NCI-H1417 treated with DMSO at 0.1 percent for 48 hours (cell line): ENCODE results near the gene TMED6.

Experiments
- DNase-seq: peaks from one replicate; lab custom pipeline; 2025; lab: John Stamatoyannopoulos, UW

TMED6 gene

DNA sequence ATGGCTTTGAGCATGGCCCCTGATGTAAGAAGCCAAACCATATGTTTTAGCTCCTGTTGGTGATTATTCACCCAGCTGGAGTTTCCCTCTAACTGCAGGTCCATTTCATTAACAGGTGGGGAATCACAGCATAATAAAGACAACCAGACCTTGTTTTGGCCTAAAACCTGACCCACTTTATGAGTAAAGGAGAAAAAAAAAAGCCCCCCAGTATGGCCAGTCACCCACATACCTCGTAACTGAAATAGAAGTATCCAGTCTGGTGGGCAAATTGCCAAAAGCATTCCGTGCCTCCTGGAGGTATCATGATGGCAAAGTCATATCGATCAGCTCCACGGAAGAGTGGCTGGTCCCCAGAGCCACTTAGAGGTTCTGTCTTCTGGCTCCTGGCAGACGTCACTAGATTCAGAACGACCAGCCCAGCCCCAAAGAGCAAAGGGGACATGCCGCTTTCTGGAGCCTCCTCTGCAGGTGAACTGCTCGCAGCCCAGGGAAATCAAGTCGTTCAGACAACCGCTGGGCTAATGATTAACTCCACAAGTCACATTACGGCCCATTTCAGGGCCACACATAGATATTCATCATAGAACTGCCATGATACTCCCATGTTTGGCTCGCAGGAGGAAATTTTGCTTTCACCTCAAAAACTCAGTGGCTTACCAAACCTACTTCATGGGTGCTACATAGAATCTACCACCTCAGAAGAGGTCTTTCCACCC, at the start of gene TMED6:
Gene TMED6 (minus strand): TSS at position 478 of the 719 bp plus-strand sequence. CDS start 33 bp downstream, at position 445.
- no peak for DNase-seq

- DNase-seq, result no peak
These were observed 47.8 kb upstream of the TMED6 start for GRCh38 chr16:69399361-69399760.

DNA sequence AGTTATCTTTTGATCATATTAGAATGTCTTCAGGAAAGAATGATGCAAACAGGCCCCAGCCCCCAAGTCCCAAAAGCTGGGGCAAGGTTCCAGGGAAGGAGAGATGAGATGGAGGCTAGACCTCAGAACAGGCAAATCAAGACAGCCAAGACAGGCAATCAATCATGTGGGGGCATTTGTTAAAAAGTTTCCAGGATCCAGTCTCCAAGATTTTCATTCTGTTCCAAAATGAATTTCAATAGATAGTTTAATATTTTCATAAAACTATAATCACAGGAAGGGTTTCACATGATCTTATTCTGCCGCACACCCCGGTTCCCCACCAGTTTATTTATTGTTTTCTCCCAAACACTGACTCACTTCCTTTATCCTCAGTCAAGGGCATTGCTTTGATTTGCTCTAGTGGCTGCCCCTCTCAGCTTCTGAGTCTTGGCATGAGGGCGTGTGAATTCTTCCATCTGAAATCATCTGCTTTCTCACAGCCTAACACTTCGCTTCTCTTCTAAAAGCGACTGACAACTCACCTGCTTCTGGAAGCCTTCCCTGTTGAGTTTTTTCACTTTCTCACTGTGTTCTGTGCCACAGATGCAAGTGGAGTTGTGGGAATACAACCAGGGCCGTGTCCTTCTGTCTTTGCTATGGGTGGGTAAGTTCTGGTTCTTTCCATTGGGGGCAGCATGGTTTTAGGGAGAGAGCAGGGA, 46.4 kb upstream of the TMED6 start:
- DNase-seq, result no peak

DNA sequence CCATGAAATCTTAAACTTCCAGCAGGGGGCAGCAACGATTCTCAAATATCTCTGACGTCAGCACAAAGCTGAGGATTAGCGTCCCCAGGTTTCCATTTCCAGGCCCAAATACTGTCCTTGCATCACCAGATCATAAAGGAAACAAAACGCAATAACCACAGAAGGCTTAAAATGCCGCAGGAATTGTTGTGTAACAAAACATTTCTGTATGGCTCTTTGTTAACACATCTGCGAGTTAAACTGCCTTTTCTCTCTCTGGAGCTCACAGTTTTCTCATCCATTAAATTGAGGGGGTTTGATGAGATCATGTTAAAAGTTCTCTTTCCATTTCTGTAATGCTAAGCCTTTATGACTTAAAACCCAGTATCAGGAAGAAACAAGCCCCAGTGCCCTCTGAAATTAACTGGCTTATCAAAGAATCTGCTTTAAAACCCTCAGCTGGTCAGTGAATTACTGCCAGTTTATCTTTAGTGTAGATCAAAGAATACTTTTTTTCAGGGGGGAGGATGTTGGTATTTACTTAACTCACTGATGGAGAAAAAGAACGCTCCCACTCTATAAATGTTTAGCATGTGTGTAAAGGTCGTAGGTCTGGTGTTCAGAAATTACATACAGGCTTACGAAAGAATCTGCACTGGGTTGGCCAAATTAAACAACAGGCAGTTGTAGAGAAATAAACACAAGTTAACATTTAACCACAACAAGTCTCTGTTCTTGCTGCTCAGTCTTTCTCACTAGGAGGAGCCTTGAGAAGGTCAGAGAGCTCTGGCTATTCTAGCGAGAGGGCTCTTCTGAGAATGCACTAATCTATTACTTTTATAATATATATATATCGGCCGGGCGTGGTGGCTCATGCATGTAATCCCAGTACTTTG, 44.8 kb upstream of the TMED6 start:
- DNase-seq, result peak; percentile 22

- DNase-seq, result no peak
These were observed 44.2 kb upstream of the TMED6 start for GRCh38 chr16:69395859-69396186.

GRCh38 chr16:69393898-69394849, 42.6 kb upstream of the TMED6 start:
- DNase-seq, result no peak

DNA sequence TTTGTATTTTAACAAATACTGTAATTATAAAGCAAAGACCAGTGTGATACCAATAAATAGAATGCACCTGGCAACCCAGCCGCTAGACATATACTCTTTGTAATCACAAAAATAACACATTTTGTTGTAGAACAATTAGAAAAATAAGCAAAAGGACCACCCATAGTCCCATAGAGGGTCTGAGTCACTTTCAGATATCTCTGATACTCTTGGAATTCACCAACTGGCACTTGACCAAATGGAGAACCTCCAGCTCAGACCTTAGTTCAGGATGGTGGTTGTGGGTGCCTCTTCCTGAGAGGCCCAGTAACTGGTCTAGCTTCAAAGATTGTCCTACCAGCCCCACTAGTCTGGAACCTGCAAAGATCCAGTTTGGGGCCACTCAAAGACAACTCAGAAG, 35.0 kb upstream of the TMED6 start:
- DNase-seq, result no peak

- no peak for DNase-seq
These were observed 33.4 kb upstream of the TMED6 start for GRCh38 chr16:69384974-69385373.

DNA sequence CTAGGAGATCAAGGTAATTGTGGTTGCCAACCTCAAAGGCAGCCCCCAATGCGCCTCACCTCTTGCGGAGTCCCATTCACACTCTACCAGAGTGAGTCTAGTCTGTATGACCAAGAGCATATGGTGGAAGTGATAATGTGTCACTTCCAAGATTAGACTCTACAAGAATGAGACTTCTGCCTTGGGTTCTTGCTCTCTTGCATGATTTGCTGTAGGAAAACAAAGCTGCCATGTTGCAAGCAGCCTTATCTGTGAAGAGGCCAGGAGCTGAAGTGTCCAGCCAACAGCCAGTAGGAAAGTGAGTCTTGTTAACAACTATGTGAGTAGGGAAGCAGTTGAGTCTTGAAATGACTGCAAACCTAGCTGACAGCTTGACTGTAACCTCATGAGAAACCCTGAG, 30.8 kb upstream of the TMED6 start:
- DNase-seq, result no peak

DNA sequence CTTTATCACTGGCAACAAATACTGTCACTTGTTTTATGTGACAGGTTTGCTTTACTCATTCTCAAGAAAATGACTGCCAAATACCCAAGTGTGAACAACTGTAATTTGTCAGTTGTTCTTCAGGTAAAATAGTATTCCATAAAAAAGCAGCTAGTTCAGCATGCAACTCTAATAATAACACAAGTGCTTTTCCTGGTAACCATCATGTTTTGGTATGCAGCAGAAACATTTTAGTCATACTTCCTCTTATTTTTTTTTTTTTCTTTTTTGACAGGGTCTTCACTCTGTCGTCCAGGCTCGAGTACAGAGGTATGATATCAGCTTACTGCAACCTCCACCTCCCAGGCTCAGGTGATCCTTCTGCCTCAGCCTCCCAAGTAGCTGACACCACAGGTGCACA, 29.6 kb upstream of the TMED6 start:
- no peak for DNase-seq

- no peak for DNase-seq
These were observed 27.2 kb upstream of the TMED6 start for GRCh38 chr16:69378760-69379159.

- no peak for DNase-seq
These were observed 26.4 kb upstream of the TMED6 start for GRCh38 chr16:69378036-69378435.

DNA sequence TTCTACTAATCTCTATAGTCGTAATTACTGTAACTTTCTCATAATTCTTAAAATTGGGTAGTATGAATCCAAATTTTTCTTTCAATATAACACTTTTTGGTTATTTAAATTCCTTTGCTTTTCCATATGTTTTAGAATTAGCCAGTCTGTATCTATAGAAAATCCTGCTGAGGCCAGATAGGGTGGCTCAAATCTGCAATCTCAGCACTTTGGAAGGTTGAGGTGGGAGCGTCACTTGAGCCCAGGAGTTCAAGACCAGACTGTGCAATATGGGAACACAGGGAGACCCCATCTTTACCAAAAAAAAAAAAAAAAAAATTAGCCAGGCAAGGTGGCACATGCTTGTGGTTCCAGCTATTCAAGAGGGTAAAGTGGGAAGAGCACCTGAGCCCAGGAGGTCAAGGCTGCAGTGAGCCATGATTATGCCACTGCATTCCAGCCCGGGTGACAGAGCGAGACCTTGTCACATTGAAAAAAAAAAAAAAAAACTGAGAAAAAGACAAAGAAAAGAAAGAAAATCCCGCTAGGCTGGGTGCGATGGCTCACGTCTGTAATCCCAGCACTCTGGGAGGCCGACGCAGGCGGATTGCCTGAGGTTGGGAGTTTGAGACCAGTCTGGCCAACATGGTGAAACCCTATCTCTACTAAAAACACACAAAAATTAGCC, 24.9 kb upstream of the TMED6 start:
- no peak for DNase-seq

- DNase-seq, result no peak
These were observed 21.4 kb upstream of the TMED6 start for GRCh38 chr16:69373019-69373418.

DNA sequence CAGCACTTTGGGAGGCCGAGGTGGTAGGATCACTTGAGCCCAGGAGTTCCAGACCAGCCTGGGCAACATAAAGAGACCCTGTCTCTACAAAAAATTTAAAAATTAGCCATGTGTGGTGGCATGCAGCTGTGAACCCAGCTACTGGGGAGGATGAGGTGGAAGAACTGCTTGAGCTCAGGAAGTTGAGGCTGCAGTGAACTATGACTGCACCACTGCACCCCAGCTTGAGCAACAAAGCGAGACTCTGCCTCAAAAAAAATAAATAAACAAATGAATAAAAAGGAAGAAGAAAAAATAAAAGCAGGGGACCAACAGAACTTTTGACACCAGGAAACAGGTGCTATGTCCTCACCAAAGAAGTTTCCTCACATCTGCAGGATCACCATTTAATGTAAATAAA, 20.0 kb upstream of the TMED6 start:
- DNase-seq, result no peak

DNA sequence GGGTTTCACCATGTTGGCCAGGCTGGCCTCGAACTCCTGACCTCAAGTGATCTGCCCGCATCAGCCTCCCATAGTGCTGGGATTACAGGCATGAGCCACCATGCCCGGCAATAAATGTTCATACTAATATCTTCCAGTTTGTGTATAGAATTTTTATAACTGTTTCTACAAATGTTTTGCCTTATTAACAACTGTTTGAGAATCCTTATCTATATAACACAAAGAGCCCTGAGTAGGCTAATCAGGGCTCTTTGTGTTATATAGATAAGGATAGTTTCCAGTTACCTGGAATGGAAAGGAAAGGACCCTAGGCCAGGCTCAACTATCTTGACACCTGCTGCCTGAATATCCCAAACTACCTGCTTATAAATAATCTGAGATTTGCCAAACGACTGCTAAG, 17.3 kb upstream of the TMED6 start:
- no peak for DNase-seq

GRCh38 chr16:69367980-69368379, 16.4 kb upstream of the TMED6 start:
- DNase-seq, result no peak

DNA sequence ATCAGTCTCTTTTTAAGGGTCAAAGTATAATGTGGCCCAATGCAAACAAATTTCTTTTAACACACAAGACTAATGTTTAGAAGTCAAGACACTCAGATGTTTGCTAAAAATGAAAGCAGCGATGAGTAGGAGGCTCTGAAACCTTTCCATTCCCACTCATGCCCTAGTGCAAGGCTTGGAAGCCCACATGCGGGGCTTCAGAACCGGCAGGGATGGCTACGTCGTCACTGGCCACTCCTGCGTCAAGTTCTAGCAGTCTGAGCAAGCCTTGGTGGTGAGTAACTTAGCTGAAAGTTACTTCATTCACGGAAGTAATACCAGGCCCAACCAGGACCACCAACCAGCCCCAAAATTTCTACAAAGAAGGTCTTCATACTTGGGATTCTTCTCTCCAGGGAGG, 14.8 kb upstream of the TMED6 start:
- DNase-seq, result no peak

DNA sequence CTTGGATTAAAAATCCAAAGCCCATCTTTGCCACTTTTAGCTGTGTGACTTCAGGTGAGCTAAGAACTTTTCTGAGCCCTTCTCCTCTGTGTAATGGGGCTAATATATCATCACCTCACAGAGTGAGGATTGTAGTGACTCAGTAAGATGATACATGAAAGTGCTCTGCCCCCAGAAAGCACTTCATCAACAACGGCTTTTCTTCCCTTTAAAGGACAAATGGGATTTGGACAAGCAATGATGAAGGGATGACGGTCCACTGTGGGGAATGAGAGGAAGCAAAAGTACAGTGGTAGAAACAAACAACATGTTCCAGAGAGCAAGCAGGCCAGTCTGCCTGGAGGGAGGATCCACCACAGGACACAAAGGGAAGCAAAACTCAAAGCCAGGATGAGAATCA, 14.3 kb upstream of the TMED6 start:
- DNase-seq, result no peak

- DNase-seq, result no peak
These were observed 12.5 kb upstream of the TMED6 start for GRCh38 chr16:69364088-69364487.

GRCh38 chr16:69363281-69363717, 11.7 kb upstream of the TMED6 start:
- no peak for DNase-seq
